ENCODE measurements around the gene TAS1R2. TPM values are rescaled to one million over a fixed set of nuclear protein-coding genes. Genes with fewer than 3 reads are reported as not detected.
"Not testable (repeated sequence)": the region's sequence is repeated elsewhere in the genome, so short reads cannot be mapped to it uniquely, and the experiment has no call there.

The TAS1R2 gene
- total RNA-seq, 3 donors from 2014 or later: not detected

DNA sequence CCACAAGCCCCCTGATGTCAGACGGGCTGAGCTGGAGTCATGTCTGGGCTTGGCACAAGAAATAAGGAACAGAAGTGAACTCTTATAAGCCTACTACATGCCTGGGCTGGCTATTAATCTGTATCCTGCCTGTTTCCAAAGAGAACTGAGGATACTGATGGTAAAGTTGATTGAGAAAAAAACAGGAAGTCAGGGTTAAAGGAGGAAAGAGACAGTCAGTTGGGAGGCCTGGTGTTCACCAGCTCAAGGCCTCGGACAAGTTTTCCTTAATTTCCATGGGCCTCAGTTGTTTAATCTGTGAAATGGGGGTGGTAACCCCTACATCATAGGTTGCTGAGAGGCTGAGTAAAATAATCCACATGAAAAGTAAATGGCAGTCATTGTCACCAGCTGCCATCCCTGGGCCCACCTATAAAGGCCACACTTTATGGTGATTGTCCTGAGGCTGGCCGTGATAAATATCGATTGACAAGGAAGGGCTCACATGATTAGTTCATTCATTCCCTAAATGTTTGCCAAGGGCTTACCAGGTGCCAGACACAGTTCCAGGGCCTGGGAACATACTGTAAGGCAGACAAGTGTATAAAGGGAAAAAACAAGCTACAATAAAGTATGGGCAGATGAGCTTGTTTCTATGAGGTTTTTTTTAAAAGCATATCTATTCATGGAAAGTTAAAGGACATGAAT lies 40.0 kb upstream of the TAS1R2 start:
- no peak for DNase-seq
- intact Hi-C loops (cut with DNase I, micrococcal nuclease): loop anchor here (10.0 kb wide), 2 partner anchors 55 to 195 kb away; partner anchors contain the start of gene IFFO2 (in 1 of the 2)
- Histone ChIP-seq H3K4me1 (ENCODE audit: low read depth) (peaks cover 10% of the 10 kb centered on the region), H3K9me3 (no peaks in the 10 kb centered on the region), H3K4me3 (no peak overlapping the region), H3K36me3 (ENCODE audit: low read depth) (no peaks in the 10 kb centered on the region)
- TF ChIP-seq CTCF (IDR thresholded peaks at IDR 0.05): no peak
- no peak for ATAC-seq

DNA sequence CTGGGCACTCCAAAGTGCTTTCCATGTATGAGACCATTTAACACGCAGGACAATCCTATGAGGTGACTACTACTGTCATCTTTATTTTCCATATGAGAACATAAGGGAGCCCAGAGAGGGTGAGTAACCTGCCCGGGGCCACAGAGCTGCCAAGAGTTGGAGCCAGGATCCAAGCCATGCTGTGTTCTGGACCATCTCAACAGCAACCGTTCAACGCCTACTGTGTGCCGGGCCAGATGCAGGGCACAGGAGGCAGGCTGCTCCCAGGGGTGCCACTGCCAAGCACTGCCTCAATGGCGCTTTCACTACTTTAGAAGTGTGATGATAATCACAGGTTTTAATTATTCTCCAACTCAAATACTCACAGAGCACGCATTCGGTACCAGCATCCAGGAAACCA lies 39.1 kb upstream of the TAS1R2 start:
- DNase-seq (no peak), ATAC-seq (no peak)
- Histone ChIP-seq H3K9me3 (no peaks in the 10 kb centered on the region), H3K36me3 (ENCODE audit: low read depth) (no peaks in the 10 kb centered on the region), H3K4me1 (ENCODE audit: low read depth) (peaks cover 9% of the 10 kb centered on the region), H3K4me3 (no peak overlapping the region)
- no peak for TF ChIP-seq CTCF (IDR thresholded peaks at IDR 0.05)
- intact Hi-C loops (cut with DNase I, micrococcal nuclease): no loop called here

DNA sequence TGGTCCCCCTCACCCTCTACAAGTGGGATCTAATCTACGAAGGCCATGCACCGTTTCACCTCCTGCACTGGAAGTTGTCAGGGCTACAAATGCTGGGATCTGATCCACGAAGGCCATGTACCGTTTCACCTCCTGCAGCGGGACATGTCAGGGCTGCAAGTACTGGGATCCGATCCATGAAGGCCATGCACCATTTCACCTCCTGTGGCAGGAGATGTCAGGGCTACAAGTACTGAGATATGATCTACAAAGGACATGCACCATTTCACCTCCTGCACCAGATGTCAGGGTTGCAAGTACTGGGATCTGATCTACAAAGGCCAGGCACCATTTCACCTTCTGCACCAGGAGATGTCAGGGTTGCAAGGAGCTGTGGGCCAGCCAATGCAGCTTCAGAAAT lies 35.9 kb upstream of the TAS1R2 start:
- Histone ChIP-seq H3K9me3 (no peaks in the 10 kb centered on the region), H3K4me3 (no peak overlapping the region), H3K4me1 (ENCODE audit: low read depth) (no peaks in the 10 kb centered on the region), H3K36me3 (ENCODE audit: low read depth) (no peaks in the 10 kb centered on the region)
- no peak for TF ChIP-seq CTCF (IDR thresholded peaks at IDR 0.05)
- intact Hi-C loops (cut with DNase I, micrococcal nuclease): no loop called here
- ATAC-seq (no peak), DNase-seq (no peak)

- TF ChIP-seq CTCF (IDR thresholded peaks at IDR 0.05): no peak
- ATAC-seq (no peak), DNase-seq (no peak)
- intact Hi-C loops (cut with DNase I, micrococcal nuclease): no loop called here
- no peaks in the 10 kb centered on the region for H3K36me3 ChIP-seq (ENCODE audit: low read depth)
- no peaks in the 10 kb centered on the region for H3K9me3 ChIP-seq
- H3K4me1 ChIP-seq (ENCODE audit: low read depth): no peaks in the 10 kb centered on the region
- no peak overlapping the region for H3K4me3 ChIP-seq
Observed at GRCh38 chr1:18893120-18893519, 33.7 kb upstream of the TAS1R2 start.

- DNase-seq; intact Hi-C loops (cut with DNase I, micrococcal nuclease); H3K4me3 ChIP-seq; H3K9me3 ChIP-seq; H3K36me3 ChIP-seq (ENCODE audit: low read depth); ATAC-seq; H3K4me1 ChIP-seq (ENCODE audit: low read depth): not testable (repeated sequence)
Observed at GRCh38 chr1:18891858-18892257, 32.4 kb upstream of the TAS1R2 start.

GRCh38 chr1:18891426-18891780 lies 31.9 kb upstream of the TAS1R2 start:
- H3K4me1 ChIP-seq (ENCODE audit: low read depth): no peaks in the 10 kb centered on the region
- no peaks in the 10 kb centered on the region for H3K36me3 ChIP-seq (ENCODE audit: low read depth)
- no peak overlapping the region for H3K4me3 ChIP-seq
- intact Hi-C loops (cut with DNase I, micrococcal nuclease): no loop called here
- DNase-seq (no peak), ATAC-seq (no peak)
- H3K9me3 ChIP-seq: no peaks in the 10 kb centered on the region
- TF ChIP-seq CTCF (IDR thresholded peaks at IDR 0.05): no peak

Data from mucosa of descending colon (tissue), 3 donors.